Keratinocyte (primary cell): ENCODE measurements around the gene ST8SIA5.

ENCODE experiments used
- EZH2 ChIP-seq: IDR thresholded peaks from one replicate; pipeline ENCODE4 v1.6.1; 2012; ENCODE audit warnings: inconsistent platforms, mild to moderate bottlenecking, low read length, moderate library complexity
- TF ChIP-seq, protein P1 (sequence below), 3 experiments: IDR thresholded peaks in 1 of 3; conservative IDR thresholded peaks in 1 of 3; optimal IDR thresholded peaks in 1 of 3; 2 replicates in 2 of 3; 3 replicates in 1 of 3; pipeline versions ENCODE3 to v1.5.1; 2011; ENCODE audit warnings: low read length in 3 of 3, mild to moderate bottlenecking in 3 of 3, moderate library complexity in 2 of 3, control low read depth in 1 of 3, inconsistent platforms in 1 of 3; ENCODE audit not compliant: insufficient read depth in 2 of 3; ENCODE audit errors: extremely low read depth in 1 of 3

DNA sequence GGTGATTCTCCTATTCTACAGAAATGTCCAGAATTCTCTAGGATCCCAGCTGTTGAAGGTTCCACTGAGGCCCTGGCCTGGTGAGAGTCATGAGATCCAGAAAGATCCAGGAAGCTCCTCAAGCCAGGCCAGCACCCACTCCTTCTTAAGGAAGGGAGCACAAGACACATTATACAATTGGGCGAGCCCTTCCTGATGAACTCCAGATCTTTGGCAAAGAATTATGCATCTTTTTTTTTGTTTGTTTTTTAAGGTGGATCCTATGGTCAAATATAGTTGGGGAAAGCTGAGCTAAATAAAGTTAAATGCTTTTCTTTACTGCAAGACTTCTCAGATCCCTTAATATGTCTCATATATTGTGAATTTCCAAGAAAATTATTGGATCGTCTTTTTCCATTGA lies 62.9 kb downstream of the ST8SIA5 start:
- TF ChIP-seq EZH2, result no peak
- TF ChIP-seq, protein P1, sequence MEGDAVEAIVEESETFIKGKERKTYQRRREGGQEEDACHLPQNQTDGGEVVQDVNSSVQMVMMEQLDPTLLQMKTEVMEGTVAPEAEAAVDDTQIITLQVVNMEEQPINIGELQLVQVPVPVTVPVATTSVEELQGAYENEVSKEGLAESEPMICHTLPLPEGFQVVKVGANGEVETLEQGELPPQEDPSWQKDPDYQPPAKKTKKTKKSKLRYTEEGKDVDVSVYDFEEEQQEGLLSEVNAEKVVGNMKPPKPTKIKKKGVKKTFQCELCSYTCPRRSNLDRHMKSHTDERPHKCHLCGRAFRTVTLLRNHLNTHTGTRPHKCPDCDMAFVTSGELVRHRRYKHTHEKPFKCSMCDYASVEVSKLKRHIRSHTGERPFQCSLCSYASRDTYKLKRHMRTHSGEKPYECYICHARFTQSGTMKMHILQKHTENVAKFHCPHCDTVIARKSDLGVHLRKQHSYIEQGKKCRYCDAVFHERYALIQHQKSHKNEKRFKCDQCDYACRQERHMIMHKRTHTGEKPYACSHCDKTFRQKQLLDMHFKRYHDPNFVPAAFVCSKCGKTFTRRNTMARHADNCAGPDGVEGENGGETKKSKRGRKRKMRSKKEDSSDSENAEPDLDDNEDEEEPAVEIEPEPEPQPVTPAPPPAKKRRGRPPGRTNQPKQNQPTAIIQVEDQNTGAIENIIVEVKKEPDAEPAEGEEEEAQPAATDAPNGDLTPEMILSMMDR (optimal IDR thresholded peaks at IDR 0.05 in 1 of 3, IDR thresholded peaks at IDR 0.05 in 1 of 3, conservative IDR thresholded peaks at IDR 0.05 in 1 of 3; ENCODE audit: extremely low read depth in 1 of 3, insufficient read depth in 2 of 3, low read length in 3 of 3), result no peak
